ENCODE results near the gene LPO. TPM values are rescaled to one million over a fixed set of nuclear protein-coding genes. Genes with fewer than 3 reads are reported as not detected.

LPO gene
- total RNA-seq, 1 experiment from 2014 or later, result not detected

- peaks cover 5% of the 10 kb centered on the region for H3K4me1 Mint-ChIP-seq (ENCODE audit: low read depth, unreplicated experiment)
- no TSS peak for BruUV-seq (replicated peaks)
- H3K27ac Mint-ChIP-seq (ENCODE audit: unreplicated experiment), result no peak overlapping the region
- no peak for TF ChIP-seq CTCF (IDR thresholded peaks at IDR 0.05; ENCODE audit: unreplicated experiment)
- no peaks in the 10 kb centered on the region for H3K9me3 Mint-ChIP-seq (ENCODE audit: low read depth, unreplicated experiment)
- CTCF ChIA-PET, result no interaction called here
- H3K4me3 Mint-ChIP-seq (ENCODE audit: low read depth, unreplicated experiment), result no peak overlapping the region
- no peak for DNase-seq
- peaks cover 60% of the 10 kb centered on the region for H3K27me3 Mint-ChIP-seq (ENCODE audit: unreplicated experiment)
- intact Hi-C loops (cut with micrococcal nuclease; ENCODE audit: unreplicated experiment), result no loop called here
- no peaks in the 10 kb centered on the region for H3K36me3 Mint-ChIP-seq (ENCODE audit: insufficient read depth, unreplicated experiment)
Observed at GRCh38 chr17:58229384-58229783, 9.0 kb upstream of the LPO start.

GRCh38 chr17:58229881-58230280 is 8.5 kb upstream of the LPO start:
- H3K27me3 Mint-ChIP-seq (ENCODE audit: unreplicated experiment), result peaks cover 65% of the 10 kb centered on the region
- no TSS peak for BruUV-seq (replicated peaks)
- no peak for TF ChIP-seq CTCF (IDR thresholded peaks at IDR 0.05; ENCODE audit: unreplicated experiment)
- CTCF ChIA-PET, result no interaction called here
- H3K27ac Mint-ChIP-seq (ENCODE audit: unreplicated experiment), result no peak overlapping the region
- H3K36me3 Mint-ChIP-seq (ENCODE audit: insufficient read depth, unreplicated experiment), result no peaks in the 10 kb centered on the region
- no peaks in the 10 kb centered on the region for H3K9me3 Mint-ChIP-seq (ENCODE audit: low read depth, unreplicated experiment)
- no peak for DNase-seq
- H3K4me1 Mint-ChIP-seq (ENCODE audit: low read depth, unreplicated experiment), result peaks cover under 1% of the 10 kb centered on the region
- intact Hi-C loops (cut with micrococcal nuclease; ENCODE audit: unreplicated experiment), result no loop called here
- no peak overlapping the region for H3K4me3 Mint-ChIP-seq (ENCODE audit: low read depth, unreplicated experiment)

GRCh38 chr17:58231641-58232040 is 6.7 kb upstream of the LPO start:
- no TSS peak for BruUV-seq (replicated peaks)
- intact Hi-C loops (cut with micrococcal nuclease; ENCODE audit: unreplicated experiment), result no loop called here

GRCh38 chr17:58232707-58233156 is 5.7 kb upstream of the LPO start:
- no peak overlapping the region for H3K4me3 Mint-ChIP-seq (ENCODE audit: low read depth, unreplicated experiment)
- H3K27me3 Mint-ChIP-seq (ENCODE audit: unreplicated experiment), result peaks cover 81% of the 10 kb centered on the region
- intact Hi-C loops (cut with micrococcal nuclease; ENCODE audit: unreplicated experiment), result no loop called here
- no TSS peak for BruUV-seq (replicated peaks)
- no peak for DNase-seq
- no peaks in the 10 kb centered on the region for H3K9me3 Mint-ChIP-seq (ENCODE audit: low read depth, unreplicated experiment)
- H3K27ac Mint-ChIP-seq (ENCODE audit: unreplicated experiment), result no peak overlapping the region
- no peaks in the 10 kb centered on the region for H3K36me3 Mint-ChIP-seq (ENCODE audit: insufficient read depth, unreplicated experiment)
- no peak for TF ChIP-seq CTCF (IDR thresholded peaks at IDR 0.05; ENCODE audit: unreplicated experiment)
- H3K4me1 Mint-ChIP-seq (ENCODE audit: low read depth, unreplicated experiment), result no peaks in the 10 kb centered on the region
- CTCF ChIA-PET, result no interaction called here

More at GRCh38 chr17:58231641-58232040, 6.7 kb upstream of the LPO start:
- H3K4me1 Mint-ChIP-seq (ENCODE audit: low read depth, unreplicated experiment), result no peaks in the 10 kb centered on the region
- peaks cover 82% of the 10 kb centered on the region for H3K27me3 Mint-ChIP-seq (ENCODE audit: unreplicated experiment)
- TF ChIP-seq CTCF (IDR thresholded peaks at IDR 0.05; ENCODE audit: unreplicated experiment), result no peak
- H3K4me3 Mint-ChIP-seq (ENCODE audit: low read depth, unreplicated experiment), result no peak overlapping the region
- H3K27ac Mint-ChIP-seq (ENCODE audit: unreplicated experiment), result no peak overlapping the region
- H3K9me3 Mint-ChIP-seq (ENCODE audit: low read depth, unreplicated experiment), result no peaks in the 10 kb centered on the region
- no peak for DNase-seq
- no peaks in the 10 kb centered on the region for H3K36me3 Mint-ChIP-seq (ENCODE audit: insufficient read depth, unreplicated experiment)
- CTCF ChIA-PET, result no interaction called here
